COR-L47 (cell line): ENCODE results near the gene ILF3.

Experiments
- DNase-seq: peaks from one replicate; lab custom pipeline; 2025; lab: John Stamatoyannopoulos, UW

ILF3 gene

GRCh38 chr19:10653732-10654609 is at the start of gene ILF3:
Gene ILF3 (plus strand): TSS chr19:10654346. CDS start chr19:10670606, 16,260 bp downstream.
- DNase-seq = peak; percentile 100

GRCh38 chr19:10604460-10604980 is 49.6 kb upstream of the ILF3 start:
- DNase-seq = no peak

GRCh38 chr19:10611907-10612306 is 42.2 kb upstream of the ILF3 start:
- no peak for DNase-seq

GRCh38 chr19:10612499-10613119 is 41.5 kb upstream of the ILF3 start:
- no peak for DNase-seq

- DNase-seq = no peak
These were observed 38.6 kb upstream of the ILF3 start for GRCh38 chr19:10615429-10616023.

DNA sequence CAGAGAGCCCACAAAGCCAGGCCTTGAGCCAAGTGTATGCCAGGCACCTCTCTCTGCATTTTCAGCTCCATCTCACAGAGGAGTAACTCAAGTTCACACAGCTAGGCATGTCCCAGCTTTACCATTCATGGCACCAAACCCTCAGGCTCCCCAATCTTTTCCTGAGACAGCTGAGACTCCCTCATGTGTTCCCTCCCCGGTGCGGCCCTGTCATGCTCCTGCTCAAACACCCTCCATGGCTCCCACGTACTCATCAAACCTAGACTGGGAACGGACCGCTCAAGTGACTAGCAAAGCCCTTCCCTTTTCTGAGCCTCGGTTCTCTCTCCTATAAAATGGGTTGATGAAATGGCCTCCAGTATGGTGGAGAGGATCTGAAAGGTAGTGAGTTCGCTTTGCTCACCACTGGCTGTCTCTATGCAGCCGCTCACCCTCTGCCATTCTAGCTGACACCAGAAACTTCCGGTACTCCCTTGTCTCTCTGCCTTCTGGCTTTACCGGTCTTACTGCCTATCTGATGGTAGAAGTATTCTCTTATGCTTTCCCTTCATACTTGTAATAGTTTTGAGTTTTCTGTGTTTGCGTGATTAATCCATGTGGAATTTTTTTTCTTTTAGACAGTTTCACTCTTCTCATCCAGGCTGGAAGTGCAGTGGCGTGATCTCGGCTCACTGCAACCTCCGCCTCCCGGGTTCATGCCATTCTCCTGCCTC is 36.6 kb upstream of the ILF3 start:
- no peak for DNase-seq

DNA sequence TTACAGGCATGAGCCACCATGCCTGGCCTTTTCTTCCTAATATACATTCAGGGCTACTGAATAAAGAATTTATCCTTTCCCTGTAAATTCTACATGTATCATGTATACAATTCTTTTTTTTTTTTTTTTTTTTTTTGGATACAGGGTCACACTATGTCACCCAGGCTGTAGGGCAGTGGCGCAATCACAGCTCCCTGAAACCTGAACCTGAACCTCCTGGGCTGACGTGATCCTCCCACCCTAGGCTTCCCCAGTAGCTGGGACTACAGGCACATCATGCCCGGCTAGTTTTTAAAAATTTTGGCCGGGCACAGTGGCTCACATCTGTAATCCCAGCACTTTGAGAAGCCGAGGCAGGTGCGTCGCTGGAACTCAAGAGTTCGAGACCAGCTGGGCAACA is 35.3 kb upstream of the ILF3 start:
- DNase-seq = no peak

DNA sequence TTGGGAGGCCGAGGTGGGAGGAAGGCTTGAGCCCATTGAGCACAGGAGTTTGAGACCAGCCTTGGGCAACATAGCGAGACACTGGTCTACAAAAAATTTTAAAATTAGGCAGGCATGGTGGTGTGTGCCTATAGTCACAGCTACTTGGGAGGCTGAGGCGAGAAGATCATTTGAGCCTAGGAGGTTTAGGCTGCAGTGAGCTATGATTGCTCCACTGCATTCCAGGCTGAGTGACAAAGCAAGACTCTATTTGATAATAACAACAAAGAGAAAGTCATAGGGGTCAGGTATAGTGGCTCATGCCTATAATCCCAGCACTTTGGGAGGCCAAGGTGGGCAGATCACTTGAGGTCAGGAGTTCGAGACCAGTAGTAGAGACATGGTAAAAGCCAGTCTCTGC is 33.4 kb upstream of the ILF3 start:
- DNase-seq = no peak

DNA sequence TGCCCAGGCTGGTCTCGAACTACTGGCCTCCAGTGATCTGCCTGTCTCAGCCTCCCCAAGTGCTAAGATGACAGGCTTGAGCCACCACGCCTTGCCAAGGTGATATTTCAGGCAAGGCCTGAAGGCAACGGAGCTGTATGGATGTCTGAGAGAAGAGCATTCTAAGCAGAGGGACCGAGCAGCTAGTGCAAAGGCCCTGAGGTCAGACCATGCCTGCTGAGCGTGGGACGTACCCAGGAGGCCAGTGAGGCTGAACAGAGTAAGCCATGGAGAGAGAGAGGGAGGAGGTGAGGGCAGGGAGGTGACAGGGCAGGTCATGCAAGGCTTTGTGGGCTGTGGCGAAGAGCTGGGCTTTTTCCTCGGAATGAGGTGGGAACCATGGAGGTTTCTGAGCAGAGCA is 32.2 kb upstream of the ILF3 start:
- no peak for DNase-seq

- no peak for DNase-seq
These were observed 29.6 kb upstream of the ILF3 start for GRCh38 chr19:10624585-10624984.

DNA sequence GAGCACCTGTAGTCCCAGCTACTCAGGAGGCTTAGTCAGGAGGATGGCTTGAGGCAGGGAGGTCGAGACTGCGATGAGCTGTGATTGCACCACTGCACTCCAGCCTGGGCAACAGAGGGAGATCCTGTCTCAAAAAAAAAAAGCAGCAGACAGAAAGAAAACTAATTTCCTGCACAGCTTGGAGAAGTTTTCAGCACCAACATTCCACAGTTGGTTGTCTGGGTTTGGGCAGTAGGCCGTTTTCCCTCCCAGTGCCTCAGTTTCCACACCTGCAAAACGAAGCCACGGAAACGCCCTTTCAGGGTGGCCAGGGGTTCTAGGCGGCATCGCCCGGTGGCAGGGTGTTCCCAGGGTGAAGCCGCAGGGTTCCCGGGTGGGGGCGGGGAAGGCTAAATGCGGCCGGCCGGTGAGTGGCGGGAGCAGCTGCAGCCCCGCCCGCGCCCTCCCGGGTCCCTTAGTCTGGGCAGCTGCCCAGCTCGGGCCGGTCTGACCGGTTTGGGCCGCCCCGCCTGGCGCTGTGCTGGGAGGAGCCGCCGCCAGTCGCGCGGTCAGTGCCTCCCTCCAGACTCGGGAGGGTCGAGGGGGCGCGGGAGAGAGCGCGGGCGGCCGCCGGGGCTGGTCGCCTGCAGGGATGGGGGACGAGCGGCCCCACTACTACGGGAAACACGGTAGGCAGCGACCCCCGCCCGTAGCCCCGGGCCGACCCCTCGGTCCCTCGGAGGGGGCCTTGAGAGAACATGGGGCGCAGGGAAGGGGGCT is 29.0 kb upstream of the ILF3 start, which contains the start of gene SLC44A2:
SLC44A2 (plus strand) TSS at position 551 of the 759 bp plus-strand sequence; CDS start at position 632, 81 bp downstream.
- peak; percentile 83 for DNase-seq

GRCh38 chr19:10625762-10626138 is 28.4 kb upstream of the ILF3 start:
- no peak for DNase-seq

GRCh38 chr19:10631874-10632273 is 22.3 kb upstream of the ILF3 start:
- DNase-seq = no peak

- DNase-seq = no peak
These were observed 19.7 kb upstream of the ILF3 start for GRCh38 chr19:10634430-10634829.

GRCh38 chr19:10634963-10635362 is 19.2 kb upstream of the ILF3 start:
- DNase-seq = no peak

- DNase-seq = no peak
These were observed 17.7 kb upstream of the ILF3 start for GRCh38 chr19:10636304-10636972.

DNA sequence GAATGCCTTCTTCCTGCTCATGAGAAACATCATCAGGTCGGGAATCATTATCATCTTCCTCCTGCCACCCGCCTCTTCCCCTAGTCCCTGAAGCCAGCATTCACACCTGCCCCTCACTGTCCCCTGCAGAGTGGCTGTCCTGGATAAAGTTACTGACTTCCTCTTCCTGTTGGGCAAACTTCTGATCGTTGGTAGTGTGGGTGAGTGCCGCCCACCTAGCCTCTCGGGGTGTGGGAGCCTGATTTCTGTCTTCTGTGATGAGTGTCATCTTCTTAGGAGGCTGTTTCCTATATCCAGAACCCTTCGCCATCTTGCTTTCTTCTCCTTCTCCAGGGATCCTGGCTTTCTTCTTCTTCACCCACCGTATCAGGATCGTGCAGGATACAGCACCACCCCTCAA is 16.3 kb upstream of the ILF3 start:
- DNase-seq = no peak

DNA sequence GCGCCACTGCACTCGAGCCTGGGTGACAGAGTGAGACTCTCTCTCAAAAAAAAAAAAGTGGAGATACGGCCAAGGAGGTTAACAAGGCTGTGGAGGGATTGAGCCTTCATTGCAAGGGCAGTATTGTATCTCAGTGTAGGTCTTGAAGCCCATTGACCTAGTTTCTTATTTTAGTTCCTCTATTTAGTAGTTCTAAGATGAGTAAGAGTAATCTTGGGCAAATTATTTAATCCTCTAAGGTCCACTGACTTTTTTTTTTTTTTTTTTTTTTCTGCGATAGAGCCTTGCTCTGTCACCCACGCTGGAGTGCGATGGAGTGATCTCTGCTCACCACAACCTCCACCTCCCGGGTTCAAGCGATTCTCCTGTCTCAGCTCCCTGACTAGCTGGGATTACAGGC is 14.3 kb upstream of the ILF3 start:
- no peak for DNase-seq

DNA sequence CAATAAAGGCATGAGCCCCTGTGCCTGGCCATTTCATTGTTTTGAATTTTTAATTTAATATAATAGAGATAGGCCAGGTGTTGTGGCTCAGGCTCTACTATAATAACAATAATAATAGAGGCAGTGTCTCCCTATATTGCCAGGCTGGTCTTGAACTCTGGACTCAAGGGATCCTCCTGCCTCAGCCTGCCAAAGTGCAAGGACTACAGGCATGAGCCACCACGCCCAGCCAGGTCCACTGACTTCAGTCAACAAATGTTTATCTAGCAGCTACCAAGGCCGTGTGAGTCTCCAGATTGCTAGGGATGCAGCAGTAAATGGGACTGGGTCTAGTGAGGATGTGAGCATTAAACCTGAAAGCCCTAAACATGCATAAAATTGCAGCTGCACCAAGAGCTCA is 13.8 kb upstream of the ILF3 start:
- no peak for DNase-seq

DNA sequence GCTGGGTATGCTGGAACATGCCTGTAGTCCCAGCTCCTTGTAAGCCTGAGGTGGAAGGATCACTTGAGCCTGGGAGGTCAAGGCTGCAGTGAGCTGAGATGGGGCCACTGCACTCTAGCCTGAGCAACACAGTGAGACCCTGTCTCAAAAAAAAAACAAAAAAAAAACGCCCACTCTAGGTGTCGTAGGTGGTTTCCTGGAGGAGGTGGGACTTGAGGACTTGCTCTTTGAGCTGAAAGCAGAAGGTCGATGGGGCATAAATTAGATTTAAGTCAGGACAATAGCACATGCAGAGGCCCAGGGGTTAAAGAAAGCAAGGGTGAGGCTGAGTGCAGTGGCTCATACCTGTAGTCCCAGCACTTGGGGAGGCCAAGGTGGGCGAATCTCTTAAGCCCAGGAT is 12.9 kb upstream of the ILF3 start:
- no peak for DNase-seq
